Suprapubic skin (tissue), 4 donors: Measurements from ENCODE around the gene CIAO2A.

Experiments
- EP300 ChIP-seq: sonication (generic); formaldehyde crosslinking; IDR thresholded peaks from one replicate; pipeline ENCODE4 v1.6.1; 2017; ENCODE audit warnings: antibody characterized with exemption
- POLR2AphosphoS5 ChIP-seq, 3 donors: sonication (generic); formaldehyde crosslinking; IDR thresholded peaks; one replicate each; pipeline ENCODE4 v1.6.1; 2017; ENCODE audit warnings: antibody characterized with exemption in 3 of 3

- no peak for TF ChIP-seq EP300
- no peak for TF ChIP-seq POLR2AphosphoS5 (IDR thresholded peaks at IDR 0.05)
Observed at GRCh38 chr15:64022571-64022970, 71.1 kb downstream of the CIAO2A start.
